Gastroesophageal sphincter (tissue), 3 donors: ENCODE data around the gene LASP1.

Experiments used
- CTCF ChIP-seq, 4 experiments: fragments of 200-600 bp in 2 of 4; fragments of 450-650 bp in 2 of 4; sonication (generic) in 1 of 4; IDR thresholded peaks; one replicate each; pipeline ENCODE4 v1.5.1; 2017 to 2019; ENCODE audit warnings: antibody characterized with exemption in 4 of 4, mild to moderate bottlenecking in 2 of 4, moderate library complexity in 2 of 4
- EP300 ChIP-seq: sonication (generic); formaldehyde crosslinking; IDR thresholded peaks from one replicate; pipeline ENCODE4 v1.6.1; 2017; ENCODE audit warnings: antibody characterized with exemption, mild to moderate bottlenecking
- POLR2AphosphoS5 ChIP-seq: sonication (generic); formaldehyde crosslinking; IDR thresholded peaks from one replicate; pipeline ENCODE4 v1.6.1; 2017; ENCODE audit warnings: antibody characterized with exemption

- no peak for TF ChIP-seq CTCF (IDR thresholded peaks at IDR 0.05)
- TF ChIP-seq POLR2AphosphoS5 = no peak
- no peak for TF ChIP-seq EP300
Observed at GRCh38 chr17:38911081-38911730, 41.3 kb downstream of the LASP1 start.
